Liver (tissue), 3 donors: ENCODE data around the gene FBXO10.

Experiments
- CTCF ChIP-seq: fragments of 150-350 bp; IDR thresholded peaks from 2 replicates; pipeline ENCODE4 v1.5.1; 2017; ENCODE audit warnings: improper control_type of control experiment, low read depth, low read length; ENCODE audit not compliant: missing input control
- GABPA ChIP-seq, 2 donors: IDR thresholded peaks in 1 of 2; conservative IDR thresholded peaks in 1 of 2; 2 replicates each; pipeline ENCODE4 v1.6.1; 2016; ENCODE audit warnings: antibody characterized with exemption in 2 of 2, mild to moderate bottlenecking in 1 of 2, moderate library complexity in 1 of 2
- MAX ChIP-seq: IDR thresholded peaks from 2 replicates; pipeline ENCODE4 v1.6.1; 2016; ENCODE audit warnings: antibody characterized with exemption
- TAF1 ChIP-seq: conservative IDR thresholded peaks from 2 replicates; pipeline ENCODE4 v1.6.1; 2016; ENCODE audit warnings: antibody characterized with exemption, mild to moderate bottlenecking
- ZBTB33 ChIP-seq: IDR thresholded peaks from 2 replicates; pipeline ENCODE4 v1.6.1; 2016; ENCODE audit warnings: antibody characterized with exemption
- donor health status: healthy.
- donor health status: healthy.

GRCh38 chr9:37498457-37498856 is 77.7 kb downstream of the FBXO10 start:
- TF ChIP-seq ZBTB33 (no peak), CTCF (no peak), MAX (no peak), GABPA (IDR thresholded peaks at IDR 0.05 in 1 of 2, conservative IDR thresholded peaks at IDR 0.05 in 1 of 2) (no peak), TAF1 (no peak)
